Stimulated activated CD8-positive, alpha-beta memory T cell treated with anti-CD3 and anti-CD28 coated beads, Interleukin-4, amount 100 ng/mL, for 1 hour (primary cell): Measurements from ENCODE around the gene MAP3K2.
A peak's percentile ranks its signal among the peaks of the same experiment; 100 is the strongest.
"Not testable (repeated sequence)": the region's sequence is repeated elsewhere in the genome, so short reads cannot be mapped to it uniquely, and the experiment has no call there.

ENCODE experiments used
- DNase-seq, 2 donors: peaks; one replicate each; pipeline ENCODE4 v3.0.0-alpha.2; 2020; ENCODE audit warnings: low read depth in 2 of 2, low spot score in 1 of 2

Gene MAP3K2

DNA sequence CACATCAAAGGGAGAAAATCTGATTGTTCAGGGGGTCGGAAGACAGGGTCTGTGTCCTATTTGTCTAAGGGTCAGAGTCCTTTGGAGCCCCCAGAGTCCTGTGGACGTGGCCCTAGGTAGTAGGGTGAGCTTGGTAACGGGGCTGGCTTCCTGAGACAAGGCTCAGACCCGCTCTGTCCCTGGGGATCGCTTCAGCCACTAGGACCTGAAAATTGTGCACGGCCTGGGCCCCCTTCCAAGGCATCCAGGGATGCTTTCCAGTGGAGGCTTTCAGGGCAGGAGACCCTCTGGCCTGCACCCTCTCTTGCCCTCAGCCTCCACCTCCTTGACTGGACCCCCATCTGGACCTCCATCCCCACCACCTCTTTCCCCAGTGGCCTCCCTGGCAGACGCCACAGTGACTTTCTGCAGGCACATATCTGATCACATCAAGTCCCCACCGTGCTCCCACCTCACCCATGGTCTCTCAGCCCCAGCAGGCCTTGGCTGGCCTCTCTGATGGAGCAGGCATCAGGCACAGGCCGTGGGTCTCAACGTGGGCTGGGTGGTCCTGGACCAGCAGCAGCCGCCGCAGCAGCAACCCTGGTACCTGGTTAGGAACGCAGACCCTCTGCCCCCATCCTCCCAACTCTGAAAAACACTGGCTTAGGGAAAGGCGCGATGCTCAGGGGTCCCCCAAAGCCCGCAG lies 34.2 kb upstream of the MAP3K2 start:
- DNase-seq, result no peak

DNA sequence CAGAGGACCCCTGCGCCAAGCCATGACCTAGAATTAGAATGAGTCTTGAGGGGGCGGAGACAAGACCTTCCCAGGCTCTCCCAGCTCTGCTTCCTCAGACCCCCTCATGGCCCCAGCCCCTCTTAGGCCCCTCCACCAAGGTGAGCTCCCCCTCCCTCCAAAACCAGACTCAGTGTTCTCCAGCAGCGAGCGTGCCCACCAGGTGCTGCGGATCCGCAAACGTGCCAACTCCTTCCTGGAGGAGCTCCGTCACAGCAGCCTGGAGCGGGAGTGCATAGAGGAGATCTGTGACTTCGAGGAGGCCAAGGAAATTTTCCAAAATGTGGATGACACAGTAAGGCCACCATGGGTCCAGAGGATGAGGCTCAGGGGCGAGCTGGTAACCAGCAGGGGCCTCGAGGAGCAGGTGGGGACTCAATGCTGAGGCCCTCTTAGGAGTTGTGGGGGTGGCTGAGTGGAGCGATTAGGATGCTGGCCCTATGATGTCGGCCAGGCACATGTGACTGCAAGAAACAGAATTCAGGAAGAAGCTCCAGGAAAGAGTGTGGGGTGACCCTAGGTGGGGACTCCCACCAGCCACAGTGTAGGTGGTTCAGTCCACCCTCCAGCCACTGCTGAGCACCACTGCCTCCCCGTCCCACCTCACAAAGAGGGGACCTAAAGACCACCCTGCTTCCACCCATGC lies 33.5 kb upstream of the MAP3K2 start:
- no peak for DNase-seq

DNA sequence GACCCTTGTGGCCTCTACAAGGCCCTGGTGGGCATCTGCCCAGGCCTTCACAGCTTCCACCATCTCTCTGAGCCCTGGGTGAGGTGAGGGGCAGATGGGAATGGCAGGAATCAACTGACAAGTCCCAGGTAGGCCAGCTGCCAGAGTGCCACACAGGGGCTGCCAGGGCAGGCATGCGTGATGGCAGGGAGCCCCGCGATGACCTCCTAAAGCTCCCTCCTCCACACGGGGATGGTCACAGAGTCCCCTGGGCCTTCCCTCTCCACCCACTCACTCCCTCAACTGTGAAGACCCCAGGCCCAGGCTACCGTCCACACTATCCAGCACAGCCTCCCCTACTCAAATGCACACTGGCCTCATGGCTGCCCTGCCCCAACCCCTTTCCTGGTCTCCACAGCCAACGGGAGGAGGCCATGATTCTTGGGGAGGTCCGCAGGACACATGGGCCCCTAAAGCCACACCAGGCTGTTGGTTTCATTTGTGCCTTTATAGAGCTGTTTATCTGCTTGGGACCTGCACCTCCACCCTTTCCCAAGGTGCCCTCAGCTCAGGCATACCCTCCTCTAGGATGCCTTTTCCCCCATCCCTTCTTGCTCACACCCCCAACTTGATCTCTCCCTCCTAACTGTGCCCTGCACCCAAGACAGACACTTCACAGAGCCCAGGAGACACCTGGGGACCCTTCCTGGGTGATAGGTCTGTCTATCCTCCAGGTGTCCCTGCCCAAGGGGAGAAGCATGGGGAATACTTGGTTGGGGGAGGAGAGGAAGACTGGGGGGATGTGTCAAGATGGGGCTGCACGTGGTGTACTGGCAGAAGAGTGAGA lies 32.5 kb upstream of the MAP3K2 start:
- no peak for DNase-seq

DNA sequence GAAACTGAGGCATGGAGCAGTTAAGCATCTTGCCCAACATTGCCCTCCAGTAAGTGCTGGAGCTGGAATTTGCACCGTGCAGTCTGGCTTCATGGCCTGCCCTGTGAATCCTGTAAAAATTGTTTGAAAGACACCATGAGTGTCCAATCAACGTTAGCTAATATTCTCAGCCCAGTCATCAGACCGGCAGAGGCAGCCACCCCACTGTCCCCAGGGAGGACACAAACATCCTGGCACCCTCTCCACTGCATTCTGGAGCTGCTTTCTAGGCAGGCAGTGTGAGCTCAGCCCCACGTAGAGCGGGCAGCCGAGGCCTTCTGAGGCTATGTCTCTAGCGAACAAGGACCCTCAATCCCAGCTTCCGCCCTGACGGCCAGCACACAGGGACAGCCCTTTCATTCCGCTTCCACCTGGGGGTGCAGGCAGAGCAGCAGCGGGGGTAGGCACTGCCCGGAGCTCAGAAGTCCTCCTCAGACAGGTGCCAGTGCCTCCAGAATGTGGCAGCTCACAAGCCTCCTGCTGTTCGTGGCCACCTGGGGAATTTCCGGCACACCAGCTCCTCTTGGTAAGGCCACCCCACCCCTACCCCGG lies 31.8 kb upstream of the MAP3K2 start:
- no peak for DNase-seq

DNA sequence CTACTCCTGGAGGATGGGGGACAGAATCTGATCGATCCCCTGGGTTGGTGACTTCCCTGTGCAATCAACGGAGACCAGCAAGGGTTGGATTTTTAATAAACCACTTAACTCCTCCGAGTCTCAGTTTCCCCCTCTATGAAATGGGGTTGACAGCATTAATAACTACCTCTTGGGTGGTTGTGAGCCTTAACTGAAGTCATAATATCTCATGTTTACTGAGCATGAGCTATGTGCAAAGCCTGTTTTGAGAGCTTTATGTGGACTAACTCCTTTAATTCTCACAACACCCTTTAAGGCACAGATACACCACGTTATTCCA lies 31.3 kb upstream of the MAP3K2 start:
- no peak for DNase-seq

DNA sequence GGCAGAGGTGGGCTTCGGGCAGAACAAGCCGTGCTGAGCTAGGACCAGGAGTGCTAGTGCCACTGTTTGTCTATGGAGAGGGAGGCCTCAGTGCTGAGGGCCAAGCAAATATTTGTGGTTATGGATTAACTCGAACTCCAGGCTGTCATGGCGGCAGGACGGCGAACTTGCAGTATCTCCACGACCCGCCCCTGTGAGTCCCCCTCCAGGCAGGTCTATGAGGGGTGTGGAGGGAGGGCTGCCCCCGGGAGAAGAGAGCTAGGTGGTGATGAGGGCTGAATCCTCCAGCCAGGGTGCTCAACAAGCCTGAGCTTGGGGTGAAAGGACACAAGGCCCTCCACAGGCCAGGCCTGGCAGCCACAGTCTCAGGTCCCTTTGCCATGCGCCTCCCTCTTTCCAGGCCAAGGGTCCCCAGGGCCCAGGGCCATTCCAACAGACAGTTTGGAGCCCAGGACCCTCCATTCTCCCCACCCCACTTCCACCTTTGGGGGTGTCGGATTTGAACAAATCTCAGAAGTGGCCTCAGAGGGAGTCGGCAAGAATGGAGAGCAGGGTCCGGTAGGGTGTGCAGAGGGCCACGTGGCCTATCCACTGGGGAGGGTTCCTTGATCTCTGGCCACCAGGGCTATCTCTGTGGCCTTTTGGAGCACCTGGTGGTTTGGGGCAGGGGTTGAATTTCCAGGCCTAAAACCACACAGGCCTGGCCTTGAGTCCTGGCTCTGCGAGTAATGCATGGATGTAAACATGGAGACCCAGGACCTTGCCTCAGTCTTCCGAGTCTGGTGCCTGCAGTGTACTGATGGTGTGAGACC lies 30.7 kb upstream of the MAP3K2 start, which contains the start of gene PROC:
TSS of gene PROC (plus strand) at position 128 of the 812 bp plus-strand sequence. CDS start 1,516 bp downstream, outside the sequence.
- DNase-seq, result no peak

DNA sequence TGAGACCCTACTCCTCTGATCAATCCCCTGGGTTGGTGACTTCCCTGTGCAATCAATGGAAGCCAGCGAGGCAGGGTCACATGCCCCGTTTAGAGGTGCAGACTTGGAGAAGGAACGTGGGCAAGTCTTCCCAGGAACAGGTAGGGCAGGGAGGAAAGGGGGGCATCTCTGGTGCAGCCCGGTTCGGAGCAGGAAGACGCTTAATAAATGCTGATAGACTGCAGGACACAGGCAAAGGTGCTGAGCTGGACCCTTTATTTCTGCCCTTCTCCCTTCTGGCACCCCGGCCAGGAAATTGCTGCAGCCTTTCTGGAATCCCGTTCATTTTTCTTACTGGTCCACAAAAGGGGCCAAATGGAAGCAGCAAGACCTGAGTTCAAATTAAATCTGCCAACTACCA lies 29.6 kb upstream of the MAP3K2 start:
- DNase-seq, result no peak

DNA sequence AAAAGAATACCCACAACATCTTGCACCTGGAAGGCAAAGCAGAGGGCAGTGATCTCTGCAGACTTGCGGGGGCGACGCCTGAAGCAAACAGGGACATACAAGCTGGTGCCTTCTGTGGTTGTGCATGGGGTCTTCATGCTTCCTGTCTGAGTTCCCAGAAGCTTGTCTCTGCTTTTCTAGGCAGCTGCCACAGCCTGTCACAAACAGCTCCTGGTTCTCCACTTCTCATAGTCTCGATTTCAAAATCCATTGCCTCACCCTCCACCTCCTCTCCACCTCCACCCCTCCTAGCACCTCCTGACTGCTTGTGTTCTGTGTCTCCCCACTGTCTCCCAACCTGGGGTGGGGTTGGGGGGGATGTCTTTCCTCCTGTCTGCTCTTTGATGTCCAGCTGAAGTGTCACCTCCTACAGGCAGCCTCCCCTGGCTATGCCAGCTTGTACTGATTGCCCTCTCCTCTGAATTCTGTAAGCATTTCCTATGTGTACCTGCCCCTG lies 28.8 kb upstream of the MAP3K2 start:
- DNase-seq, result no peak

DNA sequence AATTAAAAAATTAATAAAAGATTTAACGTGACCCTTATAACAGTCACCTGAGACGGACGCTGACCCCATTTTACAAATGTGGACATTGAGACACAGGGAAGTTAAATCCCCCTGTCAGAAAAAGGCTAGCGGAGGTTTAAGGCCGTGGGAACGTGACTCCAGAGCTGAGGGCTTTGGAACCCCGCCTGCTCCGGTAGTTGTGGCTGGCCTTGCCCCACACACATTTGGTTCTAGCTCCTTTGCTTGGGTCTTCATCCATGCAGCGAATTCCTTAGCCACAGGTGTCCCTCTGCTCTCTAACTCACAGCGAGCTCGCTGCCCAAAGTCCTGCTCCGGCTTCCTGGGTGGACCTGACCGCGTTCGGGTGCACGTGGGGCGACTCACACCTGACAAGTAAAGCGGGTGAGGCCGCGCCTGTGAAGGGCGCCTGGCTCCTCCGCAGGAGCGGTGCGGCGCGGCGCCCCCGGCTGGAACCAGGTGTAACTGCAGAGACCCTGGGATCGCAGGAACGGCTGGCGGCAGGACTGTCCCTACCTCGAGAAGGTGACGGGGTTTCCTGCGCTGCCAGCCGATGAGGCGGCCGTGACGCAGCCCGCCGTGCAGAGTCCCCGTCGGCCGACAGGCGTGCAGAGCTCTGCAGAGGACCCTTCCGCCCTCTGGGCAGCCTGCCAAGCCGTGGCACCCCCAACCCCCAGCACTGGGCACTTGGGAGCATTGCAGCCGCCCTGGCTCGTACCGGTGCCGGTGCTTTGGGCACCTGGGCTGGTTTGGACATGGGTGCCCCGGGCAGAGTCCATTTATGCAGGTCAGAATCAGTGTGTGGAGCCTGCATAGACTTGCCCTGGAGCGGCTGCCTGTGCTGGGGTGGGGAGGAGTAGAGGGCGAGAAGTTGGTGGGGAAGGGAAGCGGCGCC lies 28.1 kb upstream of the MAP3K2 start:
- peak; percentile 53 to 60 for DNase-seq

DNA sequence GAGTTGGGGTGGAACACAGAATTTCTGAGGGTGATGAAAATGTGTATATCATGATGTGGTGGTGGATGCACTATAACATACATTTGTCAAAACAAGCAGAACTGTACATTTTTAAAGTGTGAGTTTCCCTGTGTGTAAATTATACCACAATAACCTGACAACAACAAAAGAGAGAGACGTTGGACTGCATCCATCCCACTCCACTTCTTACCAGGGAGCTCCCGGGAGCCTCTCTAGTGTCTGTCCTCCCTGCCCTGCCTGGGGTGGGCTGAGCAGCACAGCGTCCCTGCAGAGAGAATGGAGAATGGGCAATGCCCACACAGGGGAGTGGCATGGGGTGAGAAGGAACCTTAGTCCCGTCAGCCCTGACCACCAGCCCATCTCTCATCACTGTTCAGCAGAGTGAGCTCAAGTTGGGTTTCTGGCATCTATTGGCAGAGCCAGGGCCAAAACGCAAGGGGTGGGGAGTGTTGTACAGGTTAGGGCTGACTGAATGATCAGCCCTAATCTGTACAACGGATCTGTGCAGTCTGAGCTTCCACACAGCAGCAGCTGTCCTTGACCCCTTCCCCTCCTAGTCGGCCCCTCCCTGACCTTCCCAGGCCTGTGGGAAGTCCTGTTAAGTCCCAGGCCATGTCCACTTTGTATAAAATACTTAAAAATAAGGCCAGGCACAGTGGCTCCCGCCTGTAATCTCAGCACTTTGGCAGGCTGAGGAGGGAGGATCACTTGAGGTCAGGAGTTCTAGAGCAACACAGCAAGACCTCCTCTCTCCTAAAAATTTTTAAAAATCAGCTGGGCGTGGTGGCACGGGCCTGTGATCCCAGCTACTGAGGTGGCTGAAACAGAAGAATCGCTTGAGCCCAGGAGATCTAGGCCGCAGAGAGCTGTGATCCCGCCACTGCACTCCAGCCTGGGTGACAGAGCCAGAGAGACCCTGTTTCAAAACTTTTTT lies 27.1 kb upstream of the MAP3K2 start:
- DNase-seq, result no peak

DNA sequence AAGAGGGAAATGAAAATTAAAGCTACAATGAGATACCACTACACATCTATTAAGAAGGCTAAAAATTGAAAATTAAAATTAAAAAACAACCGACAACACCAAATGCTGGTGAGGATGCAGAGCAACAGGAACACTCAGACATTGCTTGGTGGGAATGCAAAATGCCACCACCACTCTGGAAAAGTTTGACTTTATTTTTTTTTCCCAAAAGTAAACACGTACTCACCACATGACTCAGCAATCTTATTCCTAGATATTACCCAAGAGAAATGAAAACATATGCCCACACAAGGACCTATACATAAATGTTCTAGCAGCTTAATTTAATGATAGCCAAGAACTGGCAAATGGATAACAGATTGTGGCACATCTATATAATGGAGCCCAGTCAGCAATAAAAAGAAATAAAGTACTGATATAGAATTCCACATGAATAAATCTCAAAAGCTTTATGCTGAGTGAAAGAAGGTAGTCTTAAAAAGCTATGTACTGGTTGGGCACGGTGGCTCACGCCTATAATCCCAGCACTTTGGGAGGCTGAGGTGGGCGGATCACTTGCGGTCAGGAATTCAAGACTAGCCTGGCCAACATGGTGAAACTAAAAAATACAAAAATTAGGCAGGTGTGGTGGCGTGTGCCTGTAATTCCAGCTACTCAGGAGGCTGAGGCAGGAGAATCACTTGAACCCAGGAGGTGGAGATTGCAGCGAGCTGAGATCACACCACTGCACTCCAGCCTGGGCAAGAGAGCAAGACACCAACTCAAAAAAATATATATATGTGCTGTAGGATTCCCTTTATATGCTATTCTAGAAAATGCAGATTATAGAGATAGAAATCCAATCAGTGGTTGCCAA lies 26.2 kb upstream of the MAP3K2 start:
- no peak for DNase-seq

DNA sequence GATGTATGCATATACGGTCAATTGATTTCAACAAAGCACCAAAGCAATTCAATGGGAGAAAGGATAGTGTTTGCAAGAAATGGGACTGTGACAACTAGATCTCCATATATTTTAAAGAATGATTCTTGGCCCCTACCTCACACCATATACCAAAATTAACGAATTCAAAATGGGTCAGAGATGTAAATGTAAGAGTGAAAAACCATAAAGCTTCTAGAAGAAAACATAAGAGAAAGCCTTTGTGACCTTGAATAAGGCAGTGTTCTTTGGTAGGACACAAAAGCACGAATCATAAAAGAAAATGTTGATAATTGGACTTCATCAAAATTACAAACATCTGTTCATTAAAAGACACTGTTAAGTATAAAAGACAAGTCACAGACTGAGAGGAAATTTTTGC lies 25.4 kb upstream of the MAP3K2 start:
- no peak for DNase-seq

DNA sequence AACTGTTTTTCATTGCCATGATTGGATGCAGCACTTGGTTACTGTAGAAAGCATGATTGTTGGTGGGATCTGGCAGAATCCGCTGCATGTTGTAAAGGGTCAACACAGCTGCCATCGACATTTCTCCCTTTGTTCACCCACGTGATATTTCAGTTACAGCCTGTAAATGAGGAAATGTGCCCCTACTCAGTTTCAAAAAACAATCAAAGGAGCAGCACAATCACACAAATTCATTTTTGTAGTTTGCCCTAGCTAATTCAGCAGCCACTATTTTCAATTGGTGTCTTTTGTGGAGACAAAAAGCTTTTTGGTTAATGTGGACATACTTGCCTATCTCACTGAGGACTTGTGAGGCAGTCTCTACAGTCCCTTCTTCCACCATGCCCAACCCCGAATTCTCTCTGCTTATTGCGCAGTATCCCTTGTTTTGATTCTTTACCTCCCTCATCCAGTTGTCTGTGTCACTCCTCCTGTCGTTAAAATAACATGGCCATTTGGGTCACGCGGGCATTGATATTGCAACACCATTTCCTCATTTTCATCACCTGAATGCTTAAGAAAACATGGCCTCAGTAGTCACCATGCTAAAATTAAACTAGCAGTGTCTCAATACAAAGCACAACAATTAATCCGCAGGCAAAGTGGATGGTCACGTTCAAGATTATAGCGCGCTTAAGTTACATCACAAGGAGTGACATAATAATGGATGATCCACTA lies 24.0 kb upstream of the MAP3K2 start:
- no peak for DNase-seq

DNA sequence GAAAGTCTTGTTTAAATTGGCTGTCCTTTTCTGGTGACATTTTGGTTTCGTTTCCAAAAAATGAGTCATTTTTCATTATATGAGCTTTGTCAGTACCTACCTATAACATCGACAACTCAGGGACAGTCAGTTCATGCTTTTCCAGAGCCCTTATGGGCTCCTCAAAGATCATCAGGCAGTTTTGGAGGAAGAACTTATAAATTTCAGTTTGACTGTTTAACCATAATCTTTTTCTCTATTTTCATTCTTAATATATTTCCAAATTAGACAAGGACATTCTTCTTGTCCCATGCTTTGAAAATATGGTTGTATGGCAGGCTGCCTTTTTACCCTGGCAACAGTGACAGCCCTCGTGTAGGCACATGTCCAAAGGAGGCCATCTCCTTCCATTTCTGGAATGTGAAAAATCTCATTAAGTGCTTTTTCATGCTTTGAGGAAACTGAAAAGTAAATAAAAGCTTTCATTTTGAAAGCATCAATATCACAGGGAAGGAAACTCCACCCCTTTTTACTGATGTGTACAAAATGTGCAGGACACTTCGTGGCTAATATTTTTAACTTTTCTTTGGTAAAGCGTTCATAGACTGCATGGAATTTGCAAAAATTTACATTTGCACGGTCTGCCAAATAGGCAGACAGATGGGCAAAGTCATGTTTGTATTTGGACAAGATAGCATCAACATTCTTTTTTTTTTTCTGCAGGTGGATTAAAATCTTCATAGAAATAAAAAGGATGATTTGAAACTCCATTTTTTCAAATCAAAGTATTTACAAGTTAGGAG lies 23.3 kb upstream of the MAP3K2 start:
- DNase-seq, result no peak

DNA sequence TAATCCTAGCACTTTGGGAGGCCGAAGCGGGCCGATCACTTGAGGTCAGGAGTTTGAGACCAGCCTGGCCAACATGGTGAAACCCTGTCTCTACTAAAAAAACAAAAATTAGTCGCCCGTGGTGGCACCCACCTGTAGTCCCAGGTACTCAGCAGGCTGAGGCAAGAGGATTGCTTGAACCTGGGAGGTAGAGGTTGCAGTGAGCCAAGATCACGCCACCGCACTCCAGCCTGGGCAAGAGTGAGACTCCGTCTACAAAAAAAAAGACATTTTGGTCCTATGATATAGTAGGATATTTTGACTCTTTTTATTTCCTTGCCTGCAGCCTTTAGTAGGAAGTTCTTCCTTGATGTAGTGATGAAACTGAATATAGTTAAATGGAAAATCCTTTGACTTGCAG lies 21.9 kb upstream of the MAP3K2 start:
- DNase-seq, result not testable (repeated sequence)

DNA sequence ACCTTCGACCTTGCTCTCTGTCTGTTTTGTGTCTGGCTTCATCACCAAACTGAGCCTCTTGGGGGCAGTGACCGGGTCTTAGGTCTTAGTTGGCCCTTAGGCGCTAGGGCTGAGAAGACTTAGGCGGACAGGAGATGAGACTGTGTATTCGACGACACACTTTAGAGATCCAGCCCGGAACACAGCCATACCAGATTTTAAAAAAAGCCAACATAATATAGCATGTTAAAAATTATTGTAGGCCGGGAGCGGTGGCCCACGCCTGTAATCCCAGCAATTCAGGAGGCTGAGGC lies 21.0 kb upstream of the MAP3K2 start:
- DNase-seq, result no peak
